Neural progenitor cell (in vitro differentiated cells): ENCODE results near the gene COX19.

Source experiments
- CTCF ChIP-seq: fragments of 200-600 bp; sonication (generic); IDR thresholded peaks from 2 replicates; pipeline ENCODE4 v1.5.1; 2017; ENCODE audit warnings: antibody characterized with exemption, mild to moderate bottlenecking
- EZH2 ChIP-seq: fragments of 200-600 bp; sonication (generic); IDR thresholded peaks from 2 replicates; pipeline ENCODE4 v1.6.1; 2017; ENCODE audit warnings: antibody characterized with exemption, mild to moderate bottlenecking, moderate library complexity

- TF ChIP-seq CTCF (no peak), EZH2 (no peak)
Measured at GRCh38 chr7:920351-921070, 54.8 kb downstream of the COX19 start.
